Nephron progenitor cell (in vitro differentiated cells): ENCODE results near the gene VWA3A.

ENCODE experiments used
- DNase-seq: peaks from one replicate; pipeline ENCODE4 v3.0.0; 2021
- H3K27ac Mint-ChIP-seq: 2 replicates; pipeline ENCODE4 v1.8.0; 2021; ENCODE audit warnings: mild to moderate bottlenecking, moderate library complexity, mixed read lengths
- H3K27me3 Mint-ChIP-seq: 2 replicates; pipeline ENCODE4 v1.8.0; 2021; ENCODE audit warnings: mild to moderate bottlenecking, low read depth, mixed read lengths; ENCODE audit not compliant: poor library complexity
- H3K36me3 Mint-ChIP-seq: 2 replicates; pipeline ENCODE4 v1.8.0; 2021; ENCODE audit warnings: low read depth, mixed read lengths
- H3K4me1 Mint-ChIP-seq: 2 replicates; pipeline ENCODE4 v1.8.0; 2021; ENCODE audit warnings: mixed read lengths
- H3K4me3 Mint-ChIP-seq: 2 replicates; pipeline ENCODE4 v1.8.0; 2021; ENCODE audit warnings: mild to moderate bottlenecking, moderate library complexity, mixed read lengths
- H3K9me3 Mint-ChIP-seq: 2 replicates; pipeline ENCODE4 v1.8.0; 2021; ENCODE audit warnings: mild to moderate bottlenecking, moderate library complexity, mixed read lengths
- TF ChIP-seq, protein P1 (sequence below): fragments of 200-600 bp; sonication (generic); IDR thresholded peaks from 2 replicates; pipeline ENCODE4 v1.5.0; 2021; ENCODE audit warnings: antibody characterized with exemption

The VWA3A gene

DNA sequence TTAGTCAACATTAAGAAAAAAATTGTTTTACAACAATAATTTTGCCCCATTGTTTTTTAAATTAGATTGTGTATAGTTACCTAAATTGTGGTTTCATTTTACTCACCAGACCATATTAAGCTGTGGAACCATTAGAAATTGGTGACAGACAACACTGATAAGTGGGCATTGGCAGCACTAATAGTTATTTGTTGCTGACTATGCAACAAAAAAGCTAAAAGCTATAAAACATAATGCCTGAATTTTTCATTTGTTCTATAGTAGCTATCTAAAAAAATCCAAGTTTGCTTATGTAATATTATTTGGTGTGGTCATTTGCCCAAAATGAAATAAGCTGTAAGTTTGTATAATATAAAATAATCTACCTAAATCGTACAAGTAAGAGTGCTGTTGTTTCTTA is 13.7 kb upstream of the VWA3A start:
- no peaks in the 10 kb centered on the region for H3K9me3 Mint-ChIP-seq
- TF ChIP-seq, protein P1, sequence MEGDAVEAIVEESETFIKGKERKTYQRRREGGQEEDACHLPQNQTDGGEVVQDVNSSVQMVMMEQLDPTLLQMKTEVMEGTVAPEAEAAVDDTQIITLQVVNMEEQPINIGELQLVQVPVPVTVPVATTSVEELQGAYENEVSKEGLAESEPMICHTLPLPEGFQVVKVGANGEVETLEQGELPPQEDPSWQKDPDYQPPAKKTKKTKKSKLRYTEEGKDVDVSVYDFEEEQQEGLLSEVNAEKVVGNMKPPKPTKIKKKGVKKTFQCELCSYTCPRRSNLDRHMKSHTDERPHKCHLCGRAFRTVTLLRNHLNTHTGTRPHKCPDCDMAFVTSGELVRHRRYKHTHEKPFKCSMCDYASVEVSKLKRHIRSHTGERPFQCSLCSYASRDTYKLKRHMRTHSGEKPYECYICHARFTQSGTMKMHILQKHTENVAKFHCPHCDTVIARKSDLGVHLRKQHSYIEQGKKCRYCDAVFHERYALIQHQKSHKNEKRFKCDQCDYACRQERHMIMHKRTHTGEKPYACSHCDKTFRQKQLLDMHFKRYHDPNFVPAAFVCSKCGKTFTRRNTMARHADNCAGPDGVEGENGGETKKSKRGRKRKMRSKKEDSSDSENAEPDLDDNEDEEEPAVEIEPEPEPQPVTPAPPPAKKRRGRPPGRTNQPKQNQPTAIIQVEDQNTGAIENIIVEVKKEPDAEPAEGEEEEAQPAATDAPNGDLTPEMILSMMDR: no peak

GRCh38 chr16:22081050-22081449 is 11.3 kb upstream of the VWA3A start:
- Mint-ChIP-seq H3K4me3 (no peak overlapping the region), H3K36me3 (peaks cover 6% of the 10 kb centered on the region), H3K27ac (no peak overlapping the region), H3K4me1 (no peaks in the 10 kb centered on the region), H3K9me3 (no peaks in the 10 kb centered on the region), H3K27me3 (no peaks in the 10 kb centered on the region)
- no peak for DNase-seq
- TF ChIP-seq, protein P1: no peak

More for the DNA sequence above, 13.7 kb upstream of the VWA3A start:
- Mint-ChIP-seq H3K27me3 (no peaks in the 10 kb centered on the region), H3K4me1 (no peaks in the 10 kb centered on the region), H3K36me3 (no peaks in the 10 kb centered on the region), H3K27ac (no peak overlapping the region), H3K4me3 (no peak overlapping the region)
- DNase-seq: no peak

GRCh38 chr16:22086440-22086839 is 5.9 kb upstream of the VWA3A start:
- peaks cover 10% of the 10 kb centered on the region for H3K36me3 Mint-ChIP-seq
- H3K4me1 Mint-ChIP-seq: no peaks in the 10 kb centered on the region
- TF ChIP-seq, protein P1: no peak
- peak overlapping the region; percentile 7 for H3K27ac Mint-ChIP-seq
- no peaks in the 10 kb centered on the region for H3K9me3 Mint-ChIP-seq
- H3K27me3 Mint-ChIP-seq: no peaks in the 10 kb centered on the region
- no peak overlapping the region for H3K4me3 Mint-ChIP-seq
- no peak for DNase-seq

- peaks cover 19% of the 10 kb centered on the region for H3K4me1 Mint-ChIP-seq
- no peak overlapping the region for H3K4me3 Mint-ChIP-seq
- H3K27me3 Mint-ChIP-seq: no peaks in the 10 kb centered on the region
- H3K27ac Mint-ChIP-seq: no peak overlapping the region
- H3K36me3 Mint-ChIP-seq: peaks cover 10% of the 10 kb centered on the region
- DNase-seq: no peak
- no peaks in the 10 kb centered on the region for H3K9me3 Mint-ChIP-seq
- TF ChIP-seq, protein P1: no peak
These were observed 3.7 kb upstream of the VWA3A start for GRCh38 chr16:22088642-22089041.

DNA sequence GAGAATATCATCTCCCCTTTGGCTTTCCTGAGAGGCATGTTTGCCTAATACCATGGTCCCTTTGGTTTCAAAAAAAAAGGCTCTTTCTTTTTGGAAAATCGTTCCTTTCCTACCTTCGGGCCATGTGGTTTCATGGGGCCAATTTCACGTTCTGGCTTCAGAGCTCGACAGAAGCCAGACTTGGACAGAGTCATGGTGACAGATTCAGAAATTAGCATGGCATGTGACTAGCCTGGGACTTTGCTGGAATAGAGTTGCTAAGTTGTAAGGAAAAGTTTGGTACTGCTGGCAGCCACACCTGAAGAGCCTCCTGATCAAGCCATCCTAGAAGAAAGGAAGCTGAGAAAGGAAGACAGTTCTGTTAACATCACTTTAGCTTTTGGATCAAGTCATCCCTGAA is 2.4 kb upstream of the VWA3A start:
- no peak for DNase-seq
- no peak overlapping the region for H3K27ac Mint-ChIP-seq
- no peaks in the 10 kb centered on the region for H3K27me3 Mint-ChIP-seq
- H3K9me3 Mint-ChIP-seq: no peaks in the 10 kb centered on the region
- peaks cover 19% of the 10 kb centered on the region for H3K4me1 Mint-ChIP-seq
- TF ChIP-seq, protein P1: no peak
- peaks cover 10% of the 10 kb centered on the region for H3K36me3 Mint-ChIP-seq
- H3K4me3 Mint-ChIP-seq: no peak overlapping the region

- H3K36me3 Mint-ChIP-seq: no peaks in the 10 kb centered on the region
- peak overlapping the region; percentile 26 for H3K27ac Mint-ChIP-seq
- no peaks in the 10 kb centered on the region for H3K9me3 Mint-ChIP-seq
- no peak for DNase-seq
- TF ChIP-seq, protein P1: no peak
- H3K4me1 Mint-ChIP-seq: peaks cover 19% of the 10 kb centered on the region
- peak overlapping the region; percentile 40 for H3K4me3 Mint-ChIP-seq
- H3K27me3 Mint-ChIP-seq: peaks cover 3% of the 10 kb centered on the region
These were observed 620 bp upstream of the VWA3A start for GRCh38 chr16:22091721-22092120.
